ENCODE data around the gene GLI1.
"Not testable (repeated sequence)": the region's sequence is repeated elsewhere in the genome, so short reads cannot be mapped to it uniquely, and the experiment has no call there.

GLI1 gene

DNA sequence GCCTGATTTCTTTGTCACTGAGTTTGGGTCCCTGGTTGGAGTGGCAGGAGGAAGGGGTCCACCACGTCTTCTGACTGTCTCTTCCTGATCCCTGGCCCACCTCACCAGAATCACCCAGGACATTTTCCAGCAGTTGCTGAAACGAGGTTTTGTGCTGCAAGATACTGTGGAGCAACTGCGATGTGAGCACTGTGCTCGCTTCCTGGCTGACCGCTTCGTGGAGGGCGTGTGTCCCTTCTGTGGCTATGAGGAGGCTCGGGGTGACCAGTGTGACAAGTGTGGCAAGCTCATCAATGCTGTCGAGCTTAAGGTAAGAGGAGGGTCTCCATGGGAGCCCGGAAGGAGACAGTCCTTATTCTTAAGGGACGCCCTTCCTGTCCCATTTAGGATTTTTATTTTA, 40.6 kb downstream of the GLI1 start:
- no peak for DNase-seq

- DNase-seq: not testable (repeated sequence)
These were observed 42.9 kb downstream of the GLI1 start for GRCh38 chr12:57502311-57502969.

DNA sequence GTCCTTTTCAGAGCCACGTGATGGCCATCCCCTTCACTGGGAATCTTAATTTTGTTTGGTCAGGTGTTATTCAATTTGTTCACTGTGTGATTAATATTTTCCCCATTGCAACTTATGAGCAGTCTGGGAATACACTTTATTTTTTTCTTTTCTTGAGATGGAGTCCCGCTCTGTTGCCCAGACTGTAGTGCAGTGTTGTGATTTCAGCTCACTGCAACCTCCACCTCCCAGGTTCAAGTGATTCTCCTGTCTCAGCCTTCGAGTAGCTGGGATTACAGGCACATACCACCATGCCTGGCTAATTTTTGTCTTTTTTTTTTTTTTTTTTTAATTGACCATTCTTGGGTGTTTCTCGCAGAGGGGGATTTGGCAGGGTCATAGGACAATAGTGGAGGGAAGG, 47.0 kb downstream of the GLI1 start:
- not testable (repeated sequence) for DNase-seq

DNA sequence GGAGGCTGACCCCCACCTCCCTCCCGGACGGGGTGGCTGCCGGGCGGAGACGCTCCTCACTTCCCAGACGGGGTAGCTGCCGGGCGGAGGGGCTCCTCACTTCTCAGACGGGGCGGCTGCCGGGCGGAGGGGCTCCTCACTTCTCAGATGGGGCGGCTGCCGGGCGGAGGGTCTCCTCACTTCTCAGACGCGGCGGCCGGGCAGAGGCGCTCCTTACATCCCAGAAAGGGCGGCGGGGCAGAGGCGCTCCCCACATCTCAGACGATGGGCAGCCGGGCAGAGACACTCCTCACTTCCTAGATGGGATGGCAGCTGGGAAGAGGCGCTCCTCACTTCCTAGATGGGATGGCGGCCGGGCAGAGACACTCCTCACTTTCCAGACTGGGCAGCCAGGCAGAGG, 48.2 kb downstream of the GLI1 start:
- not testable (repeated sequence) for DNase-seq

- DNase-seq: no peak
These were observed 51.6 kb downstream of the GLI1 start for GRCh38 chr12:57511161-57511560.

DNA sequence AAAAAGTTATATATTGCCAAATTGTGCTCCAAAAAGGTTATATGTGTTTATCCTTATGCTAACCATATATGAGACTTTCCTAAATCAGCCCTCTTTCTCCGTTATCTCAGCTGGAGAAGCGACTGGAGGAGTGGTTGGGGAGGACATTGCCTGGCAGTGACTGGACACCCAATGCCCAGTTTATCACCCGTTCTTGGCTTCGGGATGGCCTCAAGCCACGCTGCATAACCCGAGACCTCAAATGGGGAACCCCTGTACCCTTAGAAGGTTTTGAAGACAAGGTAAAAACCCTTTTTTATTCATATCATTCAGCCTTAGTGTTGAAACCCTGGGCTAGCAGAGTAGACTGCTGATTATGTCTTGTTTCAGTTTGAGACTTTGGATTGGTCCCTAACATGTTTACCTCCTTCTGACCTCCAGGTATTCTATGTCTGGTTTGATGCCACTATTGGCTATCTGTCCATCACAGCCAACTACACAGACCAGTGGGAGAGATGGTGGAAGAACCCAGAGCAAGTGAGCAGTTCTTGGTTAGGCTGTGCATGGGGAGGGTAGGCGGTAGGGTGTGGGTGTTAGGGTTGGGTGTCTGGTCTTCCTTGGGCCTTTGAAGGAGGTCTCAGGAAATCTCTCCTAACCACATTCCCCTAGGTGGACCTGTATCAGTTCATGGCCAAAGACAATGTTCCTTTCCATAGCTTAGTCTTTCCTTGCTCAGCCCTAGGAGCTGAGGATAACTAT, 52.2 kb downstream of the GLI1 start:
- no peak for DNase-seq

- no peak for DNase-seq
These were observed 53.1 kb downstream of the GLI1 start for GRCh38 chr12:57512665-57513064.

- DNase-seq: no peak
These were observed 53.7 kb downstream of the GLI1 start for GRCh38 chr12:57513266-57513665.

DNA sequence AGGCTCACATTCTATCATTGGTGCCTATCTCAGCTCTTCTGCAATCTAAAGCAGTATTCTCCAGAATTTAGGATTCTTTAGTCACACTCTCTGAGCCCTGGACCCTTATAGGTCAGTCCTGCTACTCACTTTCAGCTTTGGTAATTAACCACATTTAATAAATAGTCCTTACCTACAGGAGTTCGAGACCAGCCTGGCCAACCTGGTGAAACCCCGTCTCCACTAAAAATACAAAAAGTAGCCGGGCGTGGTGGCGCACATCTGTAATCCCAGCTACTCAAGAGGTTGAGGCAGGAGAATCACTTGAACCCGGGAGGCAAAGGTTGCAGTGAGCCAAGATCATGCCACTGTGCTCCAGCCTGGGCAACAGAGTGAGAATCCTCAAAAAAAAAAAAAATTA, 54.1 kb downstream of the GLI1 start:
- not testable (repeated sequence) for DNase-seq

- not testable (repeated sequence) for DNase-seq
These were observed 54.7 kb downstream of the GLI1 start for GRCh38 chr12:57514246-57514645.

DNA sequence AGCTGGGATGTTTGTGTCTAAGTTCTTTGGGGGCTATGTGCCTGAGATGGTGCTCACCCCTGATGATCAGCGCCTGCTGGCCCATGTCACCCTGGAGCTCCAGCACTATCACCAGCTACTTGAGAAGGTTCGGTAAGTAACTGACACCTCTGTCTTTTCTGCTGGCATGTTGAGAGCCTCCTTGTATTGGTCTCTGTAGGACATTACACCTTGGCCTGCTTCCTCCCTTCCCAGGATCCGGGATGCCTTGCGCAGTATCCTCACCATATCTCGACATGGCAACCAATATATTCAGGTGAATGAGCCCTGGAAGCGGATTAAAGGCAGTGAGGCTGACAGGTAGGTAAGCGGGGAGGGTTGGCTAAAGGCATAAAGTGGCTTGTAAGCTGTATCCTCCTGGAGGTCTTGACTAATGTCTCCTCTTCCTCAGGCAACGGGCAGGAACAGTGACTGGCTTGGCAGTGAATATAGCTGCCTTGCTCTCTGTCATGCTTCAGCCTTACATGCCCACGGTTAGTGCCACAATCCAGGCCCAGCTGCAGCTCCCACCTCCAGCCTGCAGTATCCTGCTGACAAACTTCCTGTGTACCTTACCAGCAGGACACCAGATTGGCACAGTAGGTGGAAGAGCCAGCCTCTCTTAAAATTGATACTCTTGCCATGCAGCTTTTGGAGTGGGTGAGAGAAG, 55.3 kb downstream of the GLI1 start:
- no peak for DNase-seq

- no peak for DNase-seq
These were observed 55.9 kb downstream of the GLI1 start for GRCh38 chr12:57515408-57515933.

DNA sequence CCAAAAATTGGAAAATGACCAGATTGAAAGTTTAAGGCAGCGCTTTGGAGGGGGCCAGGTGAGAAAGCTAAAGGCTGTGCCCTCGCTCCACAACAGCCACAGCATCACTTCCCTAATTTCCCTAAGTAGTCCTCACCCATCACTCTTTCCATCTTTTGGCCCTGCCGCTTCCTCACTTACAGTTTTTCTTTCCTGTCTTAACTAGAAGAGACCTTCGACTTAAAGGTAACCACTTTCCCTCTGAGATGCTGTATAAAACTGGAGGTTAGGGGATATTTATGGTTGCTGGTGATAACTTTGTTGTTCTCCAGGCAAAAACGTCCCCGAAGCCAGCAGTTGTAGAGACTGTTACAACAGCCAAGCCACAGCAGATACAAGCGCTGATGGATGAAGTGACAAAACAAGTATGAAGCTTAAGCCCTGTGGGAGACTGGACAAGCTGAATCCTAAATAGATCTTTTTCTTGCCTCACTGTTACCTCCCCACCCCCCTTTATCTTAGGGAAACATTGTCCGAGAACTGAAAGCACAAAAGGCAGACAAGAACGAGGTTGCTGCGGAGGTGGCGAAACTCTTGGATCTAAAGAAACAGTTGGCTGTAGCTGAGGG, 56.5 kb downstream of the GLI1 start:
- DNase-seq: no peak

DNA sequence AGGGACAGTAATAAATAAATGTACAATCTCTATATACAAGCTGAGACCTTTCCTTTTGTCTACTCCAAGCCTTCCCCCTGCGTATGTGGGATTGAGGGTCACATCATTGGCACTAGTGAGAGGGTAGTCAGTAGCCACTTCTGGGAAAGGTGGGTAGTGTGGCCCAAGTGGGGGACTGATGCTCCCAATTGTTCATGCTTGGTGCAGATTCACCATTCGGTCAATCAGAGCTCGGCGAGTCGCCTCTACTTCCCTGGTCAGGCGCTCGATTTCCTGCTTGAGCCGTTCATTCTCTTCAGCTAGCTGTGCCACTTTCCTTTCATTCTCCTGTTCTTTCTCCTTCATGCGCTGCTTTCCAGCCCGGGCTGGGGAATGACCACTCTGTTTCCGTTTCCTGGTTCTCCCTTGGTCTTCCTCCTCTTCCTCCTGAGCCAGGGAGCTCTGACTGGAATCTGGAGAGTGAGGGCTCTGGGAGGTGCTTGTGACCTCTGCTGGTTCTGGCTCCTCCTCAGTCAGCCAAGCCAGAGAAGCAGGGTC, 57.1 kb downstream of the GLI1 start:
- DNase-seq: no peak

- DNase-seq: no peak
These were observed 57.6 kb downstream of the GLI1 start for GRCh38 chr12:57517187-57517586.

DNA sequence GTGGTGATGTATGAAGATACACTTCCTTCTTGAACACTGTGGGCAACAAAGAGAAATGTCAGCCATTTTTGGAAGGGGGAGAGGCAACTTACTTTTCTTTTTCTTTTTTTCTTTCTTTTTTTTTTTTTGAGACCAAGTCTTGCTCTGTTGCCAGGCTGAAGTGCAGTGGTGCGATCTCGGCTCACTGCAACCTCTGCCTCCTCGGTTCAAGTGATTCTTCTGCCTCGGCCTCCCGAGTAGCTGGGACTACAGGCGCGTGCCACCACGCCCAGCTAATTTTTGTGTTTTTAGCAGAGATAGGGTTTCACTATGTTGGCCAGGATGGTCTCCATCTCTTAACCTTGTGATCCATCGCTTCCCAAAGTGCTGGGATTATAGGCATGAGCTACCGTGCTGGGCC, 58.1 kb downstream of the GLI1 start:
- DNase-seq: not testable (repeated sequence)

- no peak for DNase-seq
These were observed 58.8 kb downstream of the GLI1 start for GRCh38 chr12:57518176-57518919.

GRCh38 chr12:57518920-57519795, 59.6 kb downstream of the GLI1 start:
- no peak for DNase-seq

GRCh38 chr12:57519796-57520052, 60.1 kb downstream of the GLI1 start:
- no peak for DNase-seq

DNA sequence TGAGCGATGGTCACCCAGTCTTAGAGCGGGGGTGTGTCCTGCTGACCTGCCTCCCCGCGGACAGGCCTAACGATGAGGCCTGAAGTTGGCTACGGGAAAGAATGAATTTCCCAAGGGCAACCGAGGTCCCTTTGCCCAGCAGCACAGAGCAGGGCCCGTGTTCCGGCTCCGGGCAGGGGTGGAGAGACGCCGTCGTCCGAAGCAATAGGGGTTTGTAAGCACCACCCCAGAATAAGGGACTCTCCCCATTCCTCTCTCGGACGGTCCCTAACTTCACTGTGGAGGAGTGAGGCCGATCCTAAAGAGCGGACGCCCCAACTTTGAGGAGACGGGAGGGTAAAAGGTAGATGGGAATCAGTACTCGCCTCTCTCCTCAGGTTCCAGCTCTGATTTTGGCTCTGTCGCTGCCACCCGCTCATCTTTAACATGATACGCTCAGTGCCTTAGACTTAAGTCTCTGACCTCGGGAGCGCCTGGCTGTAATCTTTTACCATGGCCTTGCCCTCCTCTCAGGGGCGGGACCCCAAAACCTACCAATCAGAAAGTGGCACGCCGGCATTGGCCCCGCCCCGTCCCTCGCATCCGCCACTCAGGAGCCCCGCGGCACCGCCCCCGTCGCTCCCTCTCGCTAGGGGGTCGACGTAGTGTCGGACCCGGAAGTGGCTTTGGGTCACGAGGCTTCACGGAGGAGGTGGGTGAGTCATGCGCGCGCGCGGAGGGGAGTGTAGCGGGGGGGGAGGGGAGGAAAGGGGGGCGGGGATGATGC, 60.7 kb downstream of the GLI1 start, which contains the start of gene DDIT3:
Gene DDIT3 (minus strand): TSS at position 462 of the 766 bp plus-strand sequence. CDS start 3,108 bp downstream, outside the sequence.
- peak; percentile 64 to 94 for DNase-seq

All from cerebellar nuclear complex (tissue), 1 donor.